H9 (cell line): Measurements from ENCODE around the gene LRRC61. TPM values are rescaled to one million over a fixed set of nuclear protein-coding genes. Genes with fewer than 3 reads are reported as not detected.
A peak's percentile ranks its signal among the peaks of the same experiment; 100 is the strongest.

ENCODE experiments used
- DNase-seq: peaks from one replicate; pipeline ENCODE4 v3.0.0-alpha.2; 2017
- H2AFZ ChIP-seq: one replicate; pipeline ENCODE4 v1.6.1; 2013; ENCODE audit warnings: mild to moderate bottlenecking, low read length, control low read depth, moderate library complexity
- H2AK5ac ChIP-seq: 2 replicates; pipeline ENCODE4 v1.6.1; 2013; ENCODE audit warnings: low read length, control low read depth, mixed read lengths; ENCODE audit not compliant: insufficient read length
- H2BK120ac ChIP-seq: one replicate; pipeline ENCODE4 v1.6.1; 2013; ENCODE audit warnings: low read depth, mild to moderate bottlenecking, low read length, control low read depth, inconsistent platforms; ENCODE audit not compliant: poor library complexity, severe bottlenecking
- H2BK12ac ChIP-seq: 2 replicates; pipeline ENCODE4 v1.6.1; 2013; ENCODE audit warnings: low read length, control low read depth, mixed read lengths, low read depth; ENCODE audit not compliant: insufficient read length
- H2BK15ac ChIP-seq: 2 replicates; pipeline ENCODE4 v1.6.1; 2013; ENCODE audit warnings: low read depth, low read length, control low read depth
- H2BK20ac ChIP-seq: one replicate; pipeline ENCODE4 v1.6.1; 2013; ENCODE audit warnings: low read depth, mild to moderate bottlenecking, low read length, control low read depth, inconsistent platforms; ENCODE audit not compliant: poor library complexity, severe bottlenecking
- H2BK5ac ChIP-seq: 2 replicates; pipeline ENCODE4 v1.6.1; 2013; ENCODE audit warnings: low read length, control low read depth, mixed read lengths; ENCODE audit not compliant: insufficient read length
- H3K14ac ChIP-seq: 2 replicates; pipeline ENCODE4 v1.6.1; 2013; ENCODE audit warnings: low read length, control low read depth; ENCODE audit not compliant: insufficient read depth
- H3K18ac ChIP-seq: 2 replicates; pipeline ENCODE4 v1.6.1; 2013; ENCODE audit warnings: low read depth, mild to moderate bottlenecking, mixed read lengths, low read length, control low read depth; ENCODE audit not compliant: insufficient read length
- H3K23ac ChIP-seq: 2 replicates; pipeline ENCODE4 v1.6.1; 2013; ENCODE audit warnings: low read length, control low read depth, mixed read lengths, low read depth; ENCODE audit not compliant: insufficient read length
- H3K23me2 ChIP-seq: 2 replicates; pipeline ENCODE4 v1.6.1; 2013; ENCODE audit warnings: low read depth, mild to moderate bottlenecking, mixed read lengths, low read length, control low read depth; ENCODE audit not compliant: insufficient read length, poor library complexity, severe bottlenecking
- H3K27ac ChIP-seq: 2 replicates; pipeline ENCODE4 v1.5.1; 2013; ENCODE audit warnings: low read length, control low read depth, mixed read lengths, low read depth; ENCODE audit not compliant: insufficient read length
- H3K27me3 ChIP-seq: 2 replicates; pipeline ENCODE4 v1.6.1; 2013; ENCODE audit warnings: low read length, control low read depth, inconsistent platforms; ENCODE audit not compliant: insufficient read depth
- H3K4ac ChIP-seq: 2 replicates; pipeline ENCODE4 v1.6.1; 2013; ENCODE audit warnings: low read depth, mild to moderate bottlenecking, control low read depth, inconsistent platforms, low read length, moderate library complexity
- H3K4me1 ChIP-seq: 2 replicates; pipeline ENCODE4 v1.6.1; 2013; ENCODE audit warnings: low read length, control low read depth, inconsistent platforms; ENCODE audit not compliant: insufficient read depth
- H3K4me2 ChIP-seq: 2 replicates; pipeline ENCODE4 v1.6.1; 2013; ENCODE audit warnings: low read length, control low read depth, mixed read lengths; ENCODE audit not compliant: insufficient read length, insufficient read depth
- H3K56ac ChIP-seq: 2 replicates; pipeline ENCODE4 v1.6.1; 2013; ENCODE audit warnings: low read depth, mild to moderate bottlenecking, mixed read lengths, low read length, control low read depth; ENCODE audit not compliant: insufficient read length
- H3K79me1 ChIP-seq: 2 replicates; pipeline ENCODE4 v1.6.1; 2013; ENCODE audit warnings: low read depth, mild to moderate bottlenecking, moderate library complexity, low read length, control low read depth, inconsistent platforms; ENCODE audit not compliant: insufficient read depth, poor library complexity, severe bottlenecking
- H3K79me2 ChIP-seq: 2 replicates; pipeline ENCODE4 v1.6.1; 2013; ENCODE audit warnings: low read length, control low read depth, inconsistent platforms; ENCODE audit not compliant: insufficient read depth
- H3K9ac ChIP-seq: 2 replicates; pipeline ENCODE4 v1.6.1; 2013; ENCODE audit warnings: low read length, control low read depth, mixed read lengths; ENCODE audit not compliant: insufficient read length; ENCODE audit errors: extremely low read depth
- H3K9me3 ChIP-seq: one replicate; pipeline ENCODE4 v1.6.1; 2013; ENCODE audit warnings: low read depth, low read length, inconsistent platforms; ENCODE audit not compliant: control insufficient read depth
- H3T11ph ChIP-seq: one replicate; pipeline ENCODE4 v1.6.1; 2013; ENCODE audit warnings: mild to moderate bottlenecking, low read length, control low read depth, inconsistent platforms
- H4K20me1 ChIP-seq: one replicate; pipeline ENCODE4 v1.6.1; 2013; ENCODE audit not compliant: control insufficient read depth, insufficient read length, insufficient read depth
- H4K5ac ChIP-seq: 2 replicates; pipeline ENCODE4 v1.6.1; 2013; ENCODE audit warnings: low read depth, mild to moderate bottlenecking, mixed read lengths, low read length, control low read depth; ENCODE audit not compliant: insufficient read length
- H4K8ac ChIP-seq: replicated peaks from 2 replicates; pipeline ENCODE4 v1.6.1; 2013; ENCODE audit warnings: low read length, control low read depth, mixed read lengths, low read depth; ENCODE audit not compliant: insufficient read length
- H4K91ac ChIP-seq: 2 replicates; pipeline ENCODE4 v1.6.1; 2013; ENCODE audit warnings: low read depth, mild to moderate bottlenecking, moderate library complexity, mixed read lengths, low read length, control low read depth; ENCODE audit not compliant: insufficient read length
- H3K27ac Mint-ChIP-seq, 3 experiments: 2 replicates in 2 of 3; 3 replicates in 1 of 3; pipeline ENCODE4 v1.8.0; 2020 to 2021; ENCODE audit warnings: mixed read lengths in 3 of 3, mild to moderate bottlenecking in 1 of 3, moderate library complexity in 1 of 3
- H3K27me3 Mint-ChIP-seq: 2 replicates; pipeline ENCODE4 v1.8.0; 2021; ENCODE audit warnings: low read depth, mild to moderate bottlenecking, moderate library complexity, mixed read lengths
- H3K36me3 Mint-ChIP-seq, 3 experiments: 2 replicates in 2 of 3; 3 replicates in 1 of 3; pipeline ENCODE4 v1.8.0; 2020 to 2021; ENCODE audit warnings: low read depth in 3 of 3, mixed read lengths in 3 of 3; ENCODE audit not compliant: insufficient read depth in 1 of 3
- H3K4me1 Mint-ChIP-seq, 2 experiments: 2 replicates each; pipeline ENCODE4 v1.8.0; 2020; ENCODE audit warnings: mixed read lengths in 2 of 2
- H3K4me3 Mint-ChIP-seq, 2 experiments: 2 replicates in 1 of 2; 3 replicates in 1 of 2; pipeline ENCODE4 v1.8.0; 2020 to 2021; ENCODE audit warnings: mild to moderate bottlenecking in 2 of 2, mixed read lengths in 2 of 2, moderate library complexity in 1 of 2
- H3K9me3 Mint-ChIP-seq, 2 experiments: 2 replicates in 1 of 2; 3 replicates in 1 of 2; pipeline ENCODE4 v1.8.0; 2020; ENCODE audit warnings: mild to moderate bottlenecking in 2 of 2, mixed read lengths in 2 of 2, moderate library complexity in 1 of 2
- WGBS: extraction: QIAGEN DNeasy Blood & Tissue Kit; methylation state at CpG from one replicate; pipeline ENCODE4 v1.1.7; 2013; ENCODE audit warnings: missing lambda C conversion rate, low lambda C conversion rate, mixed read lengths; ENCODE audit not compliant: insufficient read length; ENCODE audit errors: extremely low coverage; 5-methylcytosine and 5-hydroxymethylcytosine counted together
- total RNA-seq: library from RNA; stranded (reverse); gene quantifications from 2 replicates; pipeline ENCODE4 v1.2.1, GENCODE V29; 2021
- TF ChIP-seq, protein P1 (sequence below): fragments of 200-600 bp; sonication (generic); conservative IDR thresholded peaks from 3 replicates; pipeline ENCODE4 v1.8.0; 2021; ENCODE audit warnings: antibody characterized with exemption, mild to moderate bottlenecking

Gene LRRC61
- total RNA-seq, 1 experiment from 2014 or later = 24.4 TPM

DNA sequence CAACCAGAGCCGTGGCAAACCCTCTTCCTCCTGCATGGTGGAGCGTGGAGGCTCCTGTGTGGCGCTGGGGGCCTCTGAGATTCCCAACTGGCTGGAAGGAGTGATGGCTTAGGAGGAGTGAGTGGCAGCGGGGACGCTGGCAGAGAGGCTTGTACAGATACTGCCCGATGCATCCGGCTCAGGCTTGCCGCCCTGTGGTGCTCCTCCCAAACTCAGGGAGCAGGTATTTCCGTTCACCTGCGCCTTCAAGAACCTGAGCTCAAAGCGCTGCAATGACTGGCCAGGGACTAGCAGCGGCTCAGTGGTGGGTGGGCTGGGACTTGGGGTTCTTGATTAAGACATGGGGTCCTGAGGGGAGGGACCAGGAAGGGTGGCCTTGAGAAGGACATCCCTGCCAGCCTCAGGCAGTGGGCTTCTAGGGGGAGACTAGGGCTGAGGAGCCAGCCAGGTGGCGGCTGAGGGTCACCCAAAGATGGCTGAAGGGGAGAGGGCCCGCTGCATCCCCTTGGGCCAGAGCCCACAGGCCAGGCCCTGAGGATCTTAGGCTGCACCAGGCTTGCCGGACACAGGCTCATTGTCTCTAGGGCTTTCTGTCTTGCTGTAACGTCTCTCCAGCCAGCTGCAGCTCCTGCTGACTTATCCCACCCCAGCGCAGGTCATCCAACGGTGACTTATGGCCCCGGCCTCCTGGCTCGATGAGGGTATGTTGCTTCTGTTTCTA is 59.1 kb downstream of the LRRC61 start:
- H3K27ac ChIP-seq = no peak overlapping the region
- H3K14ac ChIP-seq = no peak overlapping the region
- H3K27me3 ChIP-seq = no peaks in the 10 kb centered on the region
- H3K23ac ChIP-seq = no peak overlapping the region
- no peak overlapping the region for H4K8ac ChIP-seq
- WGBS = no CpG with 5 or more reads among the region's 20 CpGs
- H4K5ac ChIP-seq = no peak overlapping the region
- Mint-ChIP-seq H3K4me1 (peaks cover 74 to 85% of the 10 kb centered on the region in 2 experiments), H3K27ac (peak overlapping the region; percentile 57 to 98 (median 98)), H3K4me3 (peak overlapping the region in 1 of 2 experiments; percentile 63; a peak in 2 of 5 replicates), H3K36me3 (peaks cover 10 to 25% (median 13%) of the 10 kb centered on the region in 3 experiments; a peak in 6 of 7 replicates), H3K27me3 (no peaks in the 10 kb centered on the region), H3K9me3 (no peaks in the 10 kb centered on the region)
- no peak overlapping the region for H3K56ac ChIP-seq
- no peak overlapping the region for H2BK20ac ChIP-seq
- no peak overlapping the region for H2BK120ac ChIP-seq
- H3K23me2 ChIP-seq = peaks cover 11% of the 10 kb centered on the region
- H2BK15ac ChIP-seq = no peak overlapping the region
- no peak overlapping the region for H3T11ph ChIP-seq
- H3K9ac ChIP-seq = no peak overlapping the region
- DNase-seq = no peak
- peaks cover 9% of the 10 kb centered on the region; the same call in 1 of the 2 replicates for H3K79me2 ChIP-seq
- no peaks in the 10 kb centered on the region for H3K79me1 ChIP-seq
- no peak overlapping the region for H4K91ac ChIP-seq
- H2BK12ac ChIP-seq = no peak overlapping the region
- H2AK5ac ChIP-seq = no peak overlapping the region
- H3K18ac ChIP-seq = no peak overlapping the region
- H3K4me1 ChIP-seq = peaks cover 16% of the 10 kb centered on the region
- H3K4me2 ChIP-seq = no peak overlapping the region
- H3K4ac ChIP-seq = no peak overlapping the region
- H2AFZ ChIP-seq = no peak overlapping the region
- no peak overlapping the region for H2BK5ac ChIP-seq
- TF ChIP-seq, protein P1, sequence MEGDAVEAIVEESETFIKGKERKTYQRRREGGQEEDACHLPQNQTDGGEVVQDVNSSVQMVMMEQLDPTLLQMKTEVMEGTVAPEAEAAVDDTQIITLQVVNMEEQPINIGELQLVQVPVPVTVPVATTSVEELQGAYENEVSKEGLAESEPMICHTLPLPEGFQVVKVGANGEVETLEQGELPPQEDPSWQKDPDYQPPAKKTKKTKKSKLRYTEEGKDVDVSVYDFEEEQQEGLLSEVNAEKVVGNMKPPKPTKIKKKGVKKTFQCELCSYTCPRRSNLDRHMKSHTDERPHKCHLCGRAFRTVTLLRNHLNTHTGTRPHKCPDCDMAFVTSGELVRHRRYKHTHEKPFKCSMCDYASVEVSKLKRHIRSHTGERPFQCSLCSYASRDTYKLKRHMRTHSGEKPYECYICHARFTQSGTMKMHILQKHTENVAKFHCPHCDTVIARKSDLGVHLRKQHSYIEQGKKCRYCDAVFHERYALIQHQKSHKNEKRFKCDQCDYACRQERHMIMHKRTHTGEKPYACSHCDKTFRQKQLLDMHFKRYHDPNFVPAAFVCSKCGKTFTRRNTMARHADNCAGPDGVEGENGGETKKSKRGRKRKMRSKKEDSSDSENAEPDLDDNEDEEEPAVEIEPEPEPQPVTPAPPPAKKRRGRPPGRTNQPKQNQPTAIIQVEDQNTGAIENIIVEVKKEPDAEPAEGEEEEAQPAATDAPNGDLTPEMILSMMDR = no peak
- H4K20me1 ChIP-seq = no peaks in the 10 kb centered on the region
- no peaks in the 10 kb centered on the region for H3K9me3 ChIP-seq
